Breast epithelium (tissue), 4 donors: Measurements from ENCODE around the gene CCDC187. TPM values are rescaled to one million over a fixed set of nuclear protein-coding genes. Genes with fewer than 3 reads are reported as not detected.

Experiments used
- DNase-seq, 2 donors: peaks; one replicate each; pipeline ENCODE4 v3.0.0-alpha.2; 2019; ENCODE audit warnings: low spot score in 2 of 2
- H3K27ac ChIP-seq, 2 donors: fragments of 200-600 bp; sonication (generic) in 1 of 2; one replicate each; pipeline ENCODE4 v1.5.1; 2016 to 2019; ENCODE audit warnings: mild to moderate bottlenecking in 1 of 2
- H3K27me3 ChIP-seq, 2 donors: fragments of 200-600 bp; sonication (generic) in 1 of 2; one replicate each; pipeline versions ENCODE4 v1.5.1 to v1.6.0; 2017 to 2019; ENCODE audit warnings: control low read depth in 1 of 2, mild to moderate bottlenecking in 1 of 2
- H3K36me3 ChIP-seq: fragments of 200-600 bp; one replicate; pipeline ENCODE4 v1.5.1; 2019
- H3K4me1 ChIP-seq, 2 donors: fragments of 200-600 bp; sonication (generic); one replicate each; pipeline ENCODE4 v1.5.1; 2016 to 2019; ENCODE audit warnings: control low read depth in 1 of 2
- H3K4me3 ChIP-seq, 3 donors: fragments of 200-600 bp; sonication (generic); 1 replicate in 2 of 3; 2 replicates in 1 of 3; pipeline ENCODE4 v1.5.1; 2016 to 2019; ENCODE audit warnings: mild to moderate bottlenecking in 3 of 3, moderate library complexity in 2 of 3
- H3K9me3 ChIP-seq, 2 donors: fragments of 200-600 bp; sonication (generic) in 1 of 2; one replicate each; pipeline ENCODE4 v1.5.1; 2016 to 2019; ENCODE audit warnings: control low read depth in 1 of 2
- POLR2A ChIP-seq: fragments of 450-650 bp; IDR thresholded peaks from one replicate; pipeline ENCODE4 v1.6.1; 2016; ENCODE audit warnings: antibody characterized with exemption, mild to moderate bottlenecking, moderate library complexity
- POLR2AphosphoS5 ChIP-seq, 3 donors: sonication (generic); formaldehyde crosslinking; IDR thresholded peaks; one replicate each; pipeline ENCODE4 v1.6.1; 2017; ENCODE audit warnings: antibody characterized with exemption in 3 of 3
- intact Hi-C: fragments of 100-400 bp; cut with DNase I; formaldehyde crosslinking; loops from one replicate; pipeline ENCODE4 v1.15.1; 2023; ENCODE audit warnings: low total_unique reads
- total RNA-seq, 3 donors: library from RNA; depleted of rRNA; stranded (reverse); fragments of >200 nt; gene quantifications; one replicate each; pipeline ENCODE4 v1.1.0, GENCODE V29; 2016
- TF ChIP-seq, protein P1 (sequence below), 3 donors: fragments of 450-650 bp; IDR thresholded peaks; one replicate each; pipeline ENCODE4 v1.5.1; 2016 to 2017; ENCODE audit warnings: antibody characterized with exemption in 3 of 3, mild to moderate bottlenecking in 3 of 3, moderate library complexity in 3 of 3

CCDC187 gene
- total RNA-seq, 3 donors from 2014 or later = not detected

DNA sequence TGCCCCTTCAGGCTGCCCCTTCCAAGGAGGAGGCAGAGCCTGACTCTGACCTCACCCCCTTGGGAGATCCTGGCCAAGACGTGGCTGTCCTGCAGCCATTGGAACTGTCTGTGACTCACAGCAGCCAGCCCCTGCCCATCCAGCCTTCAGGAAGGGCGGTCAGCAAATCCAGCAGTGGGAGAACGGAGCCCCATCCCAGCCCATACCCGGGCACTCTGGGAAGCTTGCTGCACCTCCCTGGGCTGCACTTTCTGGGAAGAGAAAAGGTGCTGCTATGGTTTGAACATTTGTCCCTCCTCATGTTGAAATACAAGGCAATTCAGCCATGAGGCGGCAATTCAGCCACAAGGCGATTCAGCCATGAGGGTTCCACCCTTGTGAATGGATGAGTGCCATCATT lies 24.4 kb downstream of the CCDC187 start:
- intact Hi-C loops = no loop called here
- no peak overlapping the region for H3K27ac ChIP-seq
- H3K27me3 ChIP-seq = peaks cover 0 to 44% of the 10 kb centered on the region in 2 donors
- no peak for DNase-seq
- H3K4me1 ChIP-seq = no peaks in the 10 kb centered on the region
- H3K36me3 ChIP-seq = no peaks in the 10 kb centered on the region
- H3K4me3 ChIP-seq = no peak overlapping the region
- H3K9me3 ChIP-seq = no peaks in the 10 kb centered on the region
- TF ChIP-seq POLR2AphosphoS5 (IDR thresholded peaks at IDR 0.05) (no peak), POLR2A (no peak)
- TF ChIP-seq, protein P1, sequence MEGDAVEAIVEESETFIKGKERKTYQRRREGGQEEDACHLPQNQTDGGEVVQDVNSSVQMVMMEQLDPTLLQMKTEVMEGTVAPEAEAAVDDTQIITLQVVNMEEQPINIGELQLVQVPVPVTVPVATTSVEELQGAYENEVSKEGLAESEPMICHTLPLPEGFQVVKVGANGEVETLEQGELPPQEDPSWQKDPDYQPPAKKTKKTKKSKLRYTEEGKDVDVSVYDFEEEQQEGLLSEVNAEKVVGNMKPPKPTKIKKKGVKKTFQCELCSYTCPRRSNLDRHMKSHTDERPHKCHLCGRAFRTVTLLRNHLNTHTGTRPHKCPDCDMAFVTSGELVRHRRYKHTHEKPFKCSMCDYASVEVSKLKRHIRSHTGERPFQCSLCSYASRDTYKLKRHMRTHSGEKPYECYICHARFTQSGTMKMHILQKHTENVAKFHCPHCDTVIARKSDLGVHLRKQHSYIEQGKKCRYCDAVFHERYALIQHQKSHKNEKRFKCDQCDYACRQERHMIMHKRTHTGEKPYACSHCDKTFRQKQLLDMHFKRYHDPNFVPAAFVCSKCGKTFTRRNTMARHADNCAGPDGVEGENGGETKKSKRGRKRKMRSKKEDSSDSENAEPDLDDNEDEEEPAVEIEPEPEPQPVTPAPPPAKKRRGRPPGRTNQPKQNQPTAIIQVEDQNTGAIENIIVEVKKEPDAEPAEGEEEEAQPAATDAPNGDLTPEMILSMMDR (IDR thresholded peaks at IDR 0.05) = no peak

DNA sequence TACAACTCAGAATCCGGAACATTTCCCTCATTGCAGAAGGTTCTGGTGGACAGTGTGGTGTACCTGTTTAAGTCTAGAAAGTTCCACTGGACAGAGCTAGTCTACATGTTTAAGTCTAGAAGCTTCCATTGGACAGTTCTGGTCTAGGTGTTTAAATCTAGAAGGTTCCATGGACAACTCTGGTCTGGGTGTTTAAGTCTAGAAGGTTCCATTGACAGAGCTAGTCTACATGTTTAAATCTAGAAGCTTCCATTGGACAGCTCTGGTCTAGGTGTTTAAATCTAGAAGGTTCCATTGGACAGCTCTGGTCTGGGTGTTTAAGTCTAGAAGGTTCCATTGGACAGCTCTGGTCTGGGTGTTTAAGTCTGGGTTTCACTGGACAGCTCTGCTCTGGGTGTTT lies 25.0 kb downstream of the CCDC187 start:
- peaks cover 0 to 47% of the 10 kb centered on the region in 2 donors for H3K27me3 ChIP-seq

DNA sequence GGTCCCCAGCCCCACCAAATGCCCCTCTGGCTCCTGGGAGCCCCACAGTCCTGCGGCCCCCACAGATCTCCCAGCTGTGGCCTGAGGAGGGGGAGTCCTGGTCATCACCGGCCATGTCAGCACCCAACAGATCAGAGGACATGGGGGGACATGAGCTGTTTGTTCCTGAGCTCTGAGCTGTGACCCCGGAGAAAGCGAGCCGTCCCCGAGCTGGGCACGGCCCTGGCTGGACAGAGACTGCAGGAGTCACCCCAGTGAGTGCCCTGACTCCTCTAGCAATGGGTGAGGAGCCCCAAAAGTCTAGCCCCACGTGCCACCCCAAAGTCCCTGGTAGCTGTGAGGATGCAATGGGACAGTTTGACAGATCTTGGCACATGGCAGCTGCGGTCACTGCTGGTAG lies 25.7 kb downstream of the CCDC187 start:
- Histone ChIP-seq H3K27ac (no peak overlapping the region), H3K36me3 (no peaks in the 10 kb centered on the region), H3K9me3 (no peaks in the 10 kb centered on the region), H3K4me3 (no peak overlapping the region), H3K4me1 (no peaks in the 10 kb centered on the region), H3K27me3 (peaks cover 0 to 49% of the 10 kb centered on the region in 2 donors)
- TF ChIP-seq POLR2AphosphoS5 (IDR thresholded peaks at IDR 0.05) (no peak), POLR2A (no peak)
- TF ChIP-seq, protein P1 (IDR thresholded peaks at IDR 0.05) = no peak
- no peak for DNase-seq
- intact Hi-C loops = no loop called here

More for the DNA sequence above, 25.0 kb downstream of the CCDC187 start:
- H3K4me1 ChIP-seq = no peaks in the 10 kb centered on the region
- H3K27ac ChIP-seq = no peak overlapping the region
- DNase-seq = no peak
- intact Hi-C loops = no loop called here
- no peaks in the 10 kb centered on the region for H3K36me3 ChIP-seq
- H3K4me3 ChIP-seq = no peak overlapping the region
- TF ChIP-seq POLR2A (no peak), POLR2AphosphoS5 (IDR thresholded peaks at IDR 0.05) (no peak)
- TF ChIP-seq, protein P1 (IDR thresholded peaks at IDR 0.05) = no peak
- no peaks in the 10 kb centered on the region for H3K9me3 ChIP-seq

DNA sequence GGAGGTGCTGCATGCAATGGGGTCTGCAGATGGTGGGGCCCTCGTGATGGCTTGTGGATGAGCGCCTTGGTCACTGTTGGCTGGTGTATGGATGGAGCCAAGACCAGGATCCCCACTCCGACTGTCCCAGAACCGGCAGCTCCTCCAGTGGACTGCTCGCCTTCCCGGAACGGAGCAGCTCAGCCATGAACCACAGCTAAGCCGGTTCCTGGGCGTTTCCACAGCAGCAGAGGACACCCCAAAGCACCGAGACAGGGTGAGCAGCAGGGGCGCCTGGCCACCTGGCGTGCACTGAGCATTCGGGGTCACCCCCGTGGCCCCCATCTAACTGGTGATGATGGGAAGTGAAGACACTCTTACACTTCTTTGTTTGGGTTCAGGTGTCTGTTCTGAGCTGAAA lies 26.1 kb downstream of the CCDC187 start:
- Histone ChIP-seq H3K36me3 (no peaks in the 10 kb centered on the region), H3K4me3 (no peak overlapping the region), H3K9me3 (no peaks in the 10 kb centered on the region), H3K27me3 (peaks cover 0 to 49% of the 10 kb centered on the region in 2 donors), H3K4me1 (no peaks in the 10 kb centered on the region), H3K27ac (no peak overlapping the region)
- DNase-seq = no peak
- intact Hi-C loops = no loop called here
- TF ChIP-seq POLR2A = no peak
- TF ChIP-seq, protein P1 (IDR thresholded peaks at IDR 0.05) = no peak

DNA sequence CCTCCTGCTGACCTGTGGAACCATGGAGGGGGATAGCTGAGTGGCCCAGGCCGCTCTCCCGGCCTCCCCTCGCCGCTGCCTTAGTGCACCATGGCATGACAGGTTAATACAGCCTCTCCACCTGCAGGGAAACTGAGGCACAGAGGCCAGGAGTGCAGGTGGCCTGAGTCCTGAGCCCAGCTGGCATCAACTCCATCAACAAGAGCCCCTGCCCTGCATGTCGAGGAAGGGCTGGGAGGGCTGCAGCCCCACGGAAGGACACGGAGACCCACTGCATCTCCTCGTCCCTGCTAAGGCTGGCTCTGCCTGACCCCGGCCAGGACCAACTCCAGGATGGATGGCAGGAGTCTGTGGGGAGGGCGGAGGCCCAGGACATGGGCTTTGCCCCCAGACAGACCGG lies 27.2 kb downstream of the CCDC187 start:
- Histone ChIP-seq H3K4me3 (no peak overlapping the region), H3K36me3 (no peaks in the 10 kb centered on the region), H3K4me1 (no peaks in the 10 kb centered on the region), H3K27ac (no peak overlapping the region), H3K27me3 (peaks cover 0 to 43% of the 10 kb centered on the region in 2 donors), H3K9me3 (no peaks in the 10 kb centered on the region)
- no peak for DNase-seq
- intact Hi-C loops = no loop called here
- TF ChIP-seq POLR2A (no peak), POLR2AphosphoS5 (IDR thresholded peaks at IDR 0.05) (no peak)
- TF ChIP-seq, protein P1 (IDR thresholded peaks at IDR 0.05) = no peak
